Cardiac fibroblast (primary cell): Measurements from ENCODE around the gene TCHH.
"Not testable (repeated sequence)": the region's sequence is repeated elsewhere in the genome, so short reads cannot be mapped to it uniquely, and the experiment has no call there.

ENCODE experiments used
- DNase-seq, 2 donors: peaks; one replicate each; pipeline versions ENCODE4 v3.0.0 to v3.0.0-alpha.2; 2010; ENCODE audit warnings: low read depth in 2 of 2
- H3K4me3 ChIP-seq, 2 donors: replicated peaks in 1 of 2; 1 replicate in 1 of 2; 2 replicates in 1 of 2; pipeline ENCODE4 v1.5.1; 2011; ENCODE audit warnings: low read depth in 2 of 2, low read length in 2 of 2, mild to moderate bottlenecking in 2 of 2, moderate library complexity in 1 of 2
- CTCF ChIP-seq: IDR thresholded peaks from one replicate; pipeline ENCODE4 v1.5.1; 2011; ENCODE audit warnings: low read depth, mild to moderate bottlenecking, low read length, inconsistent platforms

The TCHH gene

GRCh38 chr1:152151646-152152045 lies 36.4 kb upstream of the TCHH start:
- no peak overlapping the region for H3K4me3 ChIP-seq
- no peak for DNase-seq
- TF ChIP-seq CTCF = no peak

GRCh38 chr1:152148981-152149380 lies 33.7 kb upstream of the TCHH start:
- TF ChIP-seq CTCF = no peak
- no peak overlapping the region for H3K4me3 ChIP-seq
- no peak for DNase-seq

GRCh38 chr1:152148051-152148450 lies 32.8 kb upstream of the TCHH start:
- TF ChIP-seq CTCF = no peak
- no peak for DNase-seq
- no peak overlapping the region for H3K4me3 ChIP-seq

- no peak for TF ChIP-seq CTCF
- H3K4me3 ChIP-seq = no peak overlapping the region
- DNase-seq = no peak
These were observed 30.5 kb upstream of the TCHH start for GRCh38 chr1:152145769-152146168.

GRCh38 chr1:152144674-152145183 lies 29.5 kb upstream of the TCHH start:
- not testable (repeated sequence) for DNase-seq

GRCh38 chr1:152143150-152143887 lies 28.1 kb upstream of the TCHH start:
- TF ChIP-seq CTCF = no peak
- no peak overlapping the region for H3K4me3 ChIP-seq
- peak in 1 of 2 donors; percentile 32 for DNase-seq

More at GRCh38 chr1:152144674-152145183, 29.5 kb upstream of the TCHH start:
- not testable (repeated sequence) for H3K4me3 ChIP-seq

- TF ChIP-seq CTCF = peak; percentile 84
- no peak overlapping the region for H3K4me3 ChIP-seq
- peak; percentile 77 to 88 for DNase-seq
These were observed 26.8 kb upstream of the TCHH start for GRCh38 chr1:152141971-152142584.
